K562 (cell line): ENCODE data around the gene AGPAT3. TPM values are rescaled to one million over a fixed set of nuclear protein-coding genes. Genes with fewer than 3 reads are reported as not detected.

Experiments
- CREB1 ChIP-seq, 2 experiments: sonication (generic) in 1 of 2; formaldehyde crosslinking in 1 of 2; IDR thresholded peaks; 2 replicates each; pipeline versions ENCODE4 v1.6.1 to v1.8.0; 2012 to 2022; ENCODE audit warnings: inconsistent platforms in 1 of 2, mild to moderate bottlenecking in 1 of 2, missing genetic modification reagents in 1 of 2, moderate library complexity in 1 of 2
- E2F6 ChIP-seq, 2 experiments: IDR thresholded peaks; 2 replicates each; pipeline ENCODE4 v1.6.1; 2011; ENCODE audit warnings: borderline replicate concordance in 1 of 2, control low read depth in 1 of 2, low read depth in 1 of 2, low read length in 1 of 2, mild to moderate bottlenecking in 1 of 2, mixed read lengths in 1 of 2, moderate library complexity in 1 of 2; ENCODE audit not compliant: insufficient read depth in 1 of 2, insufficient read length in 1 of 2, poor library complexity in 1 of 2, severe bottlenecking in 1 of 2; ENCODE audit errors: extremely low read depth in 1 of 2
- ELK1 ChIP-seq: sonication (generic); formaldehyde crosslinking; IDR thresholded peaks from 2 replicates; pipeline ENCODE4 v1.8.1; 2022; ENCODE audit warnings: missing genetic modification reagents
- EP300 ChIP-seq: IDR thresholded peaks from 2 replicates; pipeline ENCODE4 v1.6.1; 2012; ENCODE audit warnings: low read length, improper control_type of control experiment
- GATAD2B ChIP-seq: fragments of 450-650 bp; IDR thresholded peaks from 2 replicates; pipeline ENCODE4 v1.6.1; 2017; ENCODE audit warnings: mild to moderate bottlenecking, borderline replicate concordance
- PCBP1 ChIP-seq: fragments of 200-400 bp; formaldehyde crosslinking; IDR thresholded peaks from 2 replicates; pipeline ENCODE4 v1.6.1; 2018; ENCODE audit warnings: mild to moderate bottlenecking, low read depth, low read length; ENCODE audit not compliant: poor library complexity, severe bottlenecking
- PTTG1 ChIP-seq: fragments of 450-650 bp; IDR thresholded peaks from 2 replicates; pipeline ENCODE4 v1.6.1; 2016; ENCODE audit warnings: low read depth, mild to moderate bottlenecking, missing genetic modification characterization, missing compliant biosample characterization
- RBFOX2 ChIP-seq: fragments of 200-400 bp; formaldehyde crosslinking; IDR thresholded peaks from 2 replicates; pipeline ENCODE4 v1.6.1; 2017; ENCODE audit warnings: low read depth, mild to moderate bottlenecking, low read length, moderate library complexity
- RBM22 ChIP-seq: fragments of 200-400 bp; formaldehyde crosslinking; IDR thresholded peaks from 2 replicates; pipeline ENCODE4 v1.6.1; 2018; ENCODE audit warnings: low read length, low read depth; ENCODE audit not compliant: poor library complexity, severe bottlenecking
- SAP30 ChIP-seq: fragments of 200-600 bp; sonication (generic); IDR thresholded peaks from 2 replicates; pipeline ENCODE4 v1.6.1; 2012; ENCODE audit warnings: borderline replicate concordance, low read depth, mild to moderate bottlenecking, moderate library complexity, low read length, control low read depth, inconsistent platforms; ENCODE audit not compliant: insufficient read depth, poor library complexity, severe bottlenecking
- ZBTB11 ChIP-seq, 3 experiments: fragments of 200-800 bp in 1 of 3; fragments of 250-450 bp in 1 of 3; fragments of 450-650 bp in 1 of 3; sonication (Bioruptor Pico) in 1 of 3; sonication (Bioruptor generic) in 1 of 3; formaldehyde crosslinking in 1 of 3; IDR thresholded peaks; 2 replicates each; pipeline versions ENCODE4 v1.6.1 to v1.8.0; 2016 to 2022; ENCODE audit warnings: mild to moderate bottlenecking in 2 of 3, missing genetic modification characterization in 2 of 3, missing compliant biosample characterization in 1 of 3, moderate library complexity in 1 of 3
- ZBTB2 ChIP-seq: fragments of 450-650 bp; IDR thresholded peaks from 2 replicates; pipeline ENCODE4 v1.6.1; 2016; ENCODE audit warnings: antibody characterized with exemption
- ZEB2 ChIP-seq: fragments of 450-650 bp; IDR thresholded peaks from 2 replicates; pipeline ENCODE4 v1.6.1; 2016
- ZFX ChIP-seq: sonication (generic); formaldehyde crosslinking; IDR thresholded peaks from 2 replicates; pipeline ENCODE4 v1.8.0; 2022; ENCODE audit warnings: mild to moderate bottlenecking, missing genetic modification reagents, moderate library complexity
- ZNF23 ChIP-seq: fragments of 250-450 bp; sonication (Bioruptor Pico); IDR thresholded peaks from 2 replicates; pipeline ENCODE4 v1.4.0; 2020; ENCODE audit warnings: mild to moderate bottlenecking
- ZNF384 ChIP-seq: IDR thresholded peaks from 2 replicates; pipeline ENCODE4 v1.6.1; 2012; ENCODE audit warnings: low read depth, low read length, improper control_type of control experiment
- polyA plus RNA-seq, 8 experiments: library from polyadenylated mRNA; depleted of rRNA in 4 of 8; stranded (reverse) in 5 of 8; unstranded in 3 of 8; fragments of >200 nt; fragmentation: Nextera tagmentation in 2 of 8; fragmentation: Illumina TruSeq in 1 of 8; extraction: Ambion mirVana in 2 of 8; extraction: Trizol in 1 of 8; gene quantifications; 2 replicates each; pipeline versions ENCODE4 v1.2.1 to v1.2.3, GENCODE V29; 2011 to 2014; ENCODE audit warnings: inconsistent platforms in 1 of 8, missing spikeins in 1 of 8
- total RNA-seq, 7 experiments: library from RNA; depleted of rRNA in 6 of 7; stranded (reverse); fragments of >200 nt in 6 of 7; fragmentation: Illumina TruSeq in 2 of 7; extraction: Trizol in 2 of 7; gene quantifications; 2 replicates each; pipeline versions ENCODE4 v1.2.1 to v1.2.3, GENCODE V29; 2011 to 2021; ENCODE audit warnings: low replicate concordance in 1 of 7
- TF ChIP-seq, protein P1 (sequence below): fragments of 250-450 bp; sonication (Bioruptor Pico); IDR thresholded peaks from 2 replicates; pipeline ENCODE4 v1.8.0; 2021; ENCODE audit warnings: mild to moderate bottlenecking, moderate library complexity

Gene AGPAT3
- total and polyA plus RNA-seq, 9 of the 15 experiments (the other 6 are each of a cell fraction or from before 2014, with no cell fraction given), result 1.5 to 88.4 (median 35.7) TPM

- no peak for TF ChIP-seq PTTG1
- no peak for TF ChIP-seq ZBTB2
- TF ChIP-seq, protein P1, sequence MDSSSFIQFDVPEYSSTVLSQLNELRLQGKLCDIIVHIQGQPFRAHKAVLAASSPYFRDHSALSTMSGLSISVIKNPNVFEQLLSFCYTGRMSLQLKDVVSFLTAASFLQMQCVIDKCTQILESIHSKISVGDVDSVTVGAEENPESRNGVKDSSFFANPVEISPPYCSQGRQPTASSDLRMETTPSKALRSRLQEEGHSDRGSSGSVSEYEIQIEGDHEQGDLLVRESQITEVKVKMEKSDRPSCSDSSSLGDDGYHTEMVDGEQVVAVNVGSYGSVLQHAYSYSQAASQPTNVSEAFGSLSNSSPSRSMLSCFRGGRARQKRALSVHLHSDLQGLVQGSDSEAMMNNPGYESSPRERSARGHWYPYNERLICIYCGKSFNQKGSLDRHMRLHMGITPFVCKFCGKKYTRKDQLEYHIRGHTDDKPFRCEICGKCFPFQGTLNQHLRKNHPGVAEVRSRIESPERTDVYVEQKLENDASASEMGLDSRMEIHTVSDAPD (CRISPR knock-in tag), result no peak
- TF ChIP-seq ZNF23 (CRISPR knock-in tag), result no peak
- peak; percentile 37 for TF ChIP-seq ZNF384
- peak in 1 of 3 experiments; percentile 19; a peak in 2 of 6 replicates for TF ChIP-seq ZBTB11 (CRISPR knock-in tag; IDR thresholded peaks at IDR 0.05)
- TF ChIP-seq ELK1 (CRISPR knock-in tag), result no peak
- peak; percentile 83 for TF ChIP-seq RBFOX2
- peak; percentile 82 for TF ChIP-seq PCBP1
- TF ChIP-seq ZFX (CRISPR knock-in tag), result peak; percentile 92
- TF ChIP-seq ZEB2, result no peak
- peak; percentile 40 for TF ChIP-seq RBM22
- peak in 1 of 2 experiments; percentile 39 for TF ChIP-seq E2F6 (IDR thresholded peaks at IDR 0.05; ENCODE audit: borderline replicate concordance in 1 of 2, extremely low read depth in 1 of 2, insufficient read depth in 1 of 2, insufficient read length in 1 of 2, low read depth in 1 of 2, low read length in 1 of 2, poor library complexity in 1 of 2, severe bottlenecking in 1 of 2)
- TF ChIP-seq CREB1 (IDR thresholded peaks at IDR 0.05), result no peak
- no peak for TF ChIP-seq CREB1 (CRISPR knock-in tag; IDR thresholded peaks at IDR 0.05)
- TF ChIP-seq GATAD2B, result peak; percentile 73
- TF ChIP-seq EP300, result no peak
- TF ChIP-seq SAP30, result peak; percentile 39
Measured at GRCh38 chr21:43865540-43866259, 677 bp downstream of the AGPAT3 start (continued).
